ENCODE results near the gene SDHA. TPM values are rescaled to one million over a fixed set of nuclear protein-coding genes. Genes with fewer than 3 reads are reported as not detected.

Gene SDHA
- total and polyA plus RNA-seq, 9 of the 15 experiments (the other 6 are each of a cell fraction or from before 2014, with no cell fraction given) = 82.9 to 191 (median 130) TPM

DNA sequence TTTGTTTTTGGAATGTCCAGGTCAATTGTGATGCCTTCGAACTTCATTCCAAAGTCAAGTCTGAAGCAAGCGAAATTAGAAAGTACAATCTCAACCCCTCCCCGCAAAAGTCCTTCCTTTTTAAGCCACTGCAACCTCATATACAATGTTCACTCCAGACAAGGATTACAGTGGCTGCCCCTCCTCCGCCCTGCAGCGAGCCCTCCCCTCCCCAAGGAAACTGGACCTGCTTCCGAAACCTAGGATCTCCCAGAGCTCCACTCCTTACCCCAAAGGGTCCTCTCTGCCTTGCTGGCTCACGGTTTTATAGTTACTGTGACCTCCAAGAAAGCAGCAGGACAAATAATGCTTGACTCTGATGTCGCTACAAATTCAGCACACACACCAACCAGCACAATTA, 16.4 kb upstream of the SDHA start:
- in situ Hi-C loops (cut with MboI) (no loop called here), intact Hi-C loops (cut with micrococcal nuclease) (no loop called here)
- Histone ChIP-seq H3K79me2 (ENCODE audit: control insufficient read depth, insufficient read depth, low read length) (peaks cover 8% of the 10 kb centered on the region), H3K4me1 (replicated peaks in 1 of 2; ENCODE audit: control insufficient read depth in 2 of 2, insufficient read depth in 2 of 2, low read length in 2 of 2) (peaks cover 6 to 31% of the 10 kb centered on the region in 2 experiments), H3K9me1 (ENCODE audit: control insufficient read depth, insufficient read depth, low read length) (no peaks in the 10 kb centered on the region), H3K4me2 (ENCODE audit: insufficient read depth, low read length) (no peak overlapping the region), H3K27ac (ENCODE audit: extremely low read depth, low read depth, low read length) (no peak overlapping the region), H3K36me3 (ENCODE audit: control insufficient read depth, insufficient read depth, low read length) (peaks cover 28% of the 10 kb centered on the region), H3K9me3 (replicated peaks; ENCODE audit: control insufficient read depth, insufficient read depth, low read depth, low read length) (no peaks in the 10 kb centered on the region), H3K4me3 (no peak overlapping the region), H2AFZ (ENCODE audit: low read depth, low read length) (no peak overlapping the region), H3K27me3 (ENCODE audit: control insufficient read depth in 2 of 2, insufficient read depth in 2 of 2, low read length in 2 of 2) (no peaks in the 10 kb centered on the region), H3K9ac (ENCODE audit: insufficient read depth in 1 of 2, low read depth in 2 of 2, low read length in 2 of 2) (no peak overlapping the region), H4K20me1 (replicated peaks; ENCODE audit: control insufficient read depth, insufficient read depth, low read length) (peaks cover 4% of the 10 kb centered on the region; the same call in 1 of the 2 replicates)
- TF ChIP-seq BCOR (IDR thresholded peaks at IDR 0.05) = no peak
- 65% methylated on average over 8 of the region's 8 CpGs for WGBS (ENCODE audit: insufficient coverage, low coverage, missing lambda C conversion rate)
- ChIA-PET POLR2A (interaction anchor here (0.9 to 1.0 kb wide), 2 partner anchors 13 kb away, joined by 3 read pairs; no protein-coding TSS in a partner anchor), CTCF (ENCODE audit: low intra/inter-chr PET ratio) (no interaction called here)
- FAIRE-seq = no peak
- no peak for ATAC-seq
- no peak for DNase-seq (ENCODE audit: extremely low read depth in 1 of 4, low spot score in 3 of 4)
- BruUV-seq (replicated peaks) = no TSS peak

DNA sequence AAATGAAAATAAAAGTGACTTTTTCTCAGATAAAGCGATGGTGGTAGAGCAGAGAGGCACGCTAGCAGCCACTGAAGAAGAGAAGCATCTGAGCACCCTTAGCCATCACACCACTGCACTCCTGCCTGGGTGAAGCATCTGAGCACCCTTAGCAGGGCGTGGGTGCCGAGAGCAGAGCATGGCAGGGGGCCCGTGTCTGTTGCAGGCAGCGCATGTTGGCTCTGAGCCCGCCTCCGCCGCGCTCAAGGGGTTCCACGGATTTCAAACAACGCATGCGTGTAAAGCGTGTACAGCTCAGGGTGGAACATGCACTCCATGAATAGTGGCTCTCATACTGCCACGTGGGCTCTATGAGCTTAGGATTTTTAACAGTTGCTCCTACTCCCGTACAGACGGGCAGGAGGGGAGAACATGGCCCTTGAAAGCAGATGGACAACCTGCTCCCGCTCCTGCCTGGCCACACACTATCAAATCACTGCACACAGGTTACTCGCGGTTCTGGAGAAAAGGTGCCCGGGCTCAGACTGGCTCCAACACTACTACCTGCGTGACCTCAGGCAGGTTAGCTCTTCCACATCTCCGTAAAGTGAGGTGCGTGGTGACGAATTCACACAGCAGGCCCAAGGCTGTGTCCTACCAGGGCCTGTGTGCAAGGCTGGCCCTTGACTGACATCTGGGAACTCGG, 14.7 kb upstream of the SDHA start:
- no peak overlapping the region for H2AFZ ChIP-seq (ENCODE audit: low read depth, low read length)

More for the DNA sequence above, 14.7 kb upstream of the SDHA start:
- in situ Hi-C loops (cut with MboI) = no loop called here
- POLR2A ChIA-PET = interaction anchor here (1.5 kb wide), 1 partner anchor 9 kb away, joined by 7 read pairs; no protein-coding TSS in a partner anchor
- Histone ChIP-seq H3K4me2 (ENCODE audit: insufficient read depth, low read length) (no peak overlapping the region), H3K4me3 (no peak overlapping the region), H3K9ac (ENCODE audit: insufficient read depth in 1 of 2, low read depth in 2 of 2, low read length in 2 of 2) (no peak overlapping the region), H4K20me1 (replicated peaks; ENCODE audit: control insufficient read depth, insufficient read depth, low read length) (peaks cover 22% of the 10 kb centered on the region), H3K9me1 (ENCODE audit: control insufficient read depth, insufficient read depth, low read length) (no peaks in the 10 kb centered on the region), H3K36me3 (ENCODE audit: control insufficient read depth, insufficient read depth, low read length) (peaks cover 28% of the 10 kb centered on the region), H3K27me3 (ENCODE audit: control insufficient read depth in 2 of 2, insufficient read depth in 2 of 2, low read length in 2 of 2) (no peaks in the 10 kb centered on the region), H3K9me3 (replicated peaks; ENCODE audit: control insufficient read depth, insufficient read depth, low read depth, low read length) (no peaks in the 10 kb centered on the region), H3K79me2 (ENCODE audit: control insufficient read depth, insufficient read depth, low read length) (peaks cover 23% of the 10 kb centered on the region), H3K27ac (ENCODE audit: extremely low read depth, low read depth, low read length) (no peak overlapping the region), H3K4me1 (replicated peaks in 1 of 2; ENCODE audit: control insufficient read depth in 2 of 2, insufficient read depth in 2 of 2, low read length in 2 of 2) (peaks cover 23 to 42% of the 10 kb centered on the region in 2 experiments)
- CTCF ChIA-PET (ENCODE audit: low intra/inter-chr PET ratio) = no interaction called here
- 87% methylated on average over 25 of the region's 26 CpGs for WGBS (ENCODE audit: insufficient coverage, low coverage, missing lambda C conversion rate)
- BruUV-seq (replicated peaks) = no TSS peak
- FAIRE-seq (no peak), ATAC-seq (no peak), DNase-seq (ENCODE audit: extremely low read depth in 1 of 4, low spot score in 3 of 4) (no peak)
- TF ChIP-seq, protein P1, sequence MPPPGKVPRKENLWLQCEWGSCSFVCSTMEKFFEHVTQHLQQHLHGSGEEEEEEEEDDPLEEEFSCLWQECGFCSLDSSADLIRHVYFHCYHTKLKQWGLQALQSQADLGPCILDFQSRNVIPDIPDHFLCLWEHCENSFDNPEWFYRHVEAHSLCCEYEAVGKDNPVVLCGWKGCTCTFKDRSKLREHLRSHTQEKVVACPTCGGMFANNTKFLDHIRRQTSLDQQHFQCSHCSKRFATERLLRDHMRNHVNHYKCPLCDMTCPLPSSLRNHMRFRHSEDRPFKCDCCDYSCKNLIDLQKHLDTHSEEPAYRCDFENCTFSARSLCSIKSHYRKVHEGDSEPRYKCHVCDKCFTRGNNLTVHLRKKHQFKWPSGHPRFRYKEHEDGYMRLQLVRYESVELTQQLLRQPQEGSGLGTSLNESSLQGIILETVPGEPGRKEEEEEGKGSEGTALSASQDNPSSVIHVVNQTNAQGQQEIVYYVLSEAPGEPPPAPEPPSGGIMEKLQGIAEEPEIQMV (tag; conservative IDR thresholded peaks at IDR 0.05; ENCODE audit: low read depth) = no peak
- TF ChIP-seq ZNF239 (CRISPR knock-in tag; IDR thresholded peaks at IDR 0.05) (no peak), ZNF23 (CRISPR knock-in tag; IDR thresholded peaks at IDR 0.05) (no peak), ELF2 (CRISPR knock-in tag; IDR thresholded peaks at IDR 0.05) (no peak), TEAD4 (IDR thresholded peaks at IDR 0.05; ENCODE audit: low read length) (no peak), TEAD4 (CRISPR knock-in tag; IDR thresholded peaks at IDR 0.05; ENCODE audit: borderline replicate concordance) (no peak), NFYB (IDR thresholded peaks at IDR 0.05; ENCODE audit: extremely low read depth, insufficient read length) (no peak), NR4A1 (CRISPR knock-in tag; IDR thresholded peaks at IDR 0.05) (no peak), NR4A1 (tag; IDR thresholded peaks at IDR 0.05) (no peak), ZNF140 (CRISPR knock-in tag; IDR thresholded peaks at IDR 0.05) (no peak), ERF (CRISPR knock-in tag; IDR thresholded peaks at IDR 0.05) (no peak), TARDBP (IDR thresholded peaks at IDR 0.05) (no peak)
- TF ChIP-seq, protein P2, sequence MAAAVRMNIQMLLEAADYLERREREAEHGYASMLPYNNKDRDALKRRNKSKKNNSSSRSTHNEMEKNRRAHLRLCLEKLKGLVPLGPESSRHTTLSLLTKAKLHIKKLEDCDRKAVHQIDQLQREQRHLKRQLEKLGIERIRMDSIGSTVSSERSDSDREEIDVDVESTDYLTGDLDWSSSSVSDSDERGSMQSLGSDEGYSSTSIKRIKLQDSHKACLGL (CRISPR knock-in tag; IDR thresholded peaks at IDR 0.05; ENCODE audit: borderline replicate concordance, poor library complexity, severe bottlenecking) = no peak
- intact Hi-C loops (cut with micrococcal nuclease) = no loop called here

Measured in K562 (cell line).